Measurements from ENCODE around the gene SOX10.
"Not testable (repeated sequence)": the region's sequence is repeated elsewhere in the genome, so short reads cannot be mapped to it uniquely, and the experiment has no call there.

Gene SOX10

DNA sequence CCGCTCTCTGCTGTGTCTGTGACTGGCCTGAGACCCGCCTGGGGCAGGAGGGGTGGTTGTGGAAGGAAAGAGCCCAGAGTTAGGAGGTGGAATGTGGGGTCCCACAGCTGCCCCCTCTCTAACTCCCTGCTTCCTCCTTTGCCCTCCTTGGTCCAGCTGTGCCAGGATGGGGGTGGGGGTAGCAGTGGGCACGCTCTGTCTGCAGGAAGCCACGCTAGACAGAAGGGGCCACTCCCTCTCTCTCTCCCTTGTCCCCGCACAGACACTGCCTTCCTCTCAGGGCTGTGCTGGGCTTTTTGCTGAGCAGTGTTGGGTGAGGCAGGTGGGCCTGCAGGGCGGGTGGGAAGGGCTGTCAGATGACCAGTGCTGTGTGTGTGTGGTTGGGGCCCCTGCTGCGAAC is 2.0 kb upstream of the SOX10 start:
- no peaks in the 10 kb centered on the region for H3K36me3 ChIP-seq (ENCODE audit: control insufficient read depth in 1 of 2, insufficient read depth in 2 of 2, low read length in 2 of 2)
- no peak overlapping the region for H3K27ac ChIP-seq (ENCODE audit: low read depth, low read length)
- no peaks in the 10 kb centered on the region for H3K27me3 ChIP-seq (ENCODE audit: control insufficient read depth in 1 of 2, insufficient read depth in 2 of 2, low read length in 2 of 2)
- H3K9ac ChIP-seq (ENCODE audit: low read depth in 1 of 2, low read length in 2 of 2) = no peak overlapping the region
- H3K4me3 ChIP-seq (ENCODE audit: low read depth in 1 of 2, low read length in 2 of 2) = no peak overlapping the region
- peaks cover 5 to 6% of the 10 kb centered on the region in 2 donors for H3K4me1 ChIP-seq (ENCODE audit: control insufficient read depth in 1 of 2, insufficient read depth in 2 of 2, low read length in 2 of 2)
- no peaks in the 10 kb centered on the region for H3K9me3 ChIP-seq (ENCODE audit: control insufficient read depth in 1 of 2, low read length in 2 of 2)

GRCh38 chr22:37985751-37986281 is 1.5 kb upstream of the SOX10 start:
- Histone ChIP-seq H3K4me3 (ENCODE audit: low read depth in 1 of 2, low read length in 2 of 2) (no peak overlapping the region), H3K27ac (ENCODE audit: low read depth, low read length) (no peak overlapping the region), H3K9ac (ENCODE audit: low read depth in 1 of 2, low read length in 2 of 2) (no peak overlapping the region)

DNA sequence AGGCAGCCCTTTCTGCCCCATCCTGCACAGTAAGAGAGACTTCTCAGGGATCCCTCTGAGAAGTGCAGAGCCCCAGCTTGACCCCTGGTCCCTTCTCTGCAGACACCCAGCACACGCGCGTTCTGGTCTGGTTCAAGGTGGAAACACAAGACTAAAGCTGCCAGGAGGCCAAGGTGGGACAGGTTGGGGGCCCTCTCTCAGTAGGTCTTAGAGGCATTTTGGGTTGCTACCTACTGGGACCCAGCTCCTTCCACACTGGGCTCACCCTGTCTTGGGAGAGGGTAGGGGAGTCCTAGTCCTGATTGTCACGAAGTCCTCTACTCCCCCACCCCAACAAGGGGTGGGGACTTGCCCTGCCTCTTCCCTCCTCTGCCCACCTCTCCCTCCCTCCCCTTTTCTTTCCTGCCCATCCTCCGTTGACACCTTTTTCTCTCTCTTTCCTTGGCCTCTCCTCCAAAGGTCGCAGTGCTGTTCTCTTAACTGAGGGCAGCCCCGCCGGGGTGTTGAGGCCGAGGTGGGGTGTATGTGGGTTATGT is 763 bp upstream of the SOX10 start:
- H3K27ac ChIP-seq (ENCODE audit: low read depth, low read length) = no peak overlapping the region

More at GRCh38 chr22:37985751-37986281, 1.5 kb upstream of the SOX10 start:
- H3K4me1 ChIP-seq (ENCODE audit: control insufficient read depth in 1 of 2, insufficient read depth in 2 of 2, low read length in 2 of 2) = peaks cover 11 to 12% of the 10 kb centered on the region in 2 donors
- no peaks in the 10 kb centered on the region for H3K9me3 ChIP-seq (ENCODE audit: control insufficient read depth in 1 of 2, low read length in 2 of 2)
- H3K36me3 ChIP-seq (ENCODE audit: control insufficient read depth in 1 of 2, insufficient read depth in 2 of 2, low read length in 2 of 2) = no peaks in the 10 kb centered on the region
- H3K27me3 ChIP-seq (ENCODE audit: control insufficient read depth in 1 of 2, insufficient read depth in 2 of 2, low read length in 2 of 2) = no peaks in the 10 kb centered on the region

DNA sequence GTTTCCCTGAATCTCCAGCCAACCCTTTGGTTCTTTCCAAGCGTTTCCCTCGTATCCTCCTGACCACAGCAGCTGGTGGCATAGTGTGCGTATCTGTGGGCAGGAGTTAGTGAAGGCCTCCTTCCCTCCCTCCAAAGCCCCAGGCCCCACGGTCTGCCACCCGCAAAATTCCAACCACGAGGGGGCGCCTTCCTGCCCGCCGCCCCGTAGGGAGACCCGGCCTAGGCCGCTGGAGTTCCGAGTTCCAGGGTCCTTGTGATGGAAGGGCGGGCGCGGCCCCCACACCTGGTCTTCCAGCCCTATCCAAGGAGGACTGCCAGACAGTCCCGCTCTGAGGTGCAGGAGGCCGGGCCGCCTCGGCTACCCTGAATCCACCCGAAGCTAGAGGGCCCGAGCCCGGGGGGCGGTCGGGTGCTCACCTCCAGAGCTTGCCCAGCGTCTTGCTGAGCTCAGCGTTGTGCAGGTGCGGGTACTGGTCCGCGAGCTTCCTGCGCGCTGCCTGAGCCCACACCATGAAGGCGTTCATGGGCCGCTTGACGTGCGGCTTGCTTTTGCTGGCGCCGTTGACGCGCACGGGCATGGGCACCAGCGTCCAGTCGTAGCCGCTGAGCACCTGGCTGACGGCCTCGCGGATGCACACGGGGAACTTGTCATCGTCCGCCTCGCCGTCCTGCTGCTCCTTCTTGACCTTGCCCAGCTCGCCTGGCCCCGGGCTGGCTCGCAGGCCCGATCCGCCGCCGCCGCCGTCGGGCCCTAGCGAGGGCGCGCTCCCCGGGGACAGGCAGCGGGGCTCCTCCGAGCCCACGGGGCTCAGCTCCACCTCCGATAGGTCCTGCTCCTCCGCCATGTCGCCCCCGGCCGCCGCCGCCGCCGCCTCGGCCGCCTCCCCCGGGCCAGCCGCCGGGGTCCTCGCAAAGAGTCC is 1.2 kb downstream of the SOX10 start:
- Histone ChIP-seq H3K27me3 (ENCODE audit: control insufficient read depth in 1 of 2, insufficient read depth in 2 of 2, low read length in 2 of 2) (no peaks in the 10 kb centered on the region), H3K4me1 (ENCODE audit: control insufficient read depth in 1 of 2, insufficient read depth in 2 of 2, low read length in 2 of 2) (peaks cover 17% of the 10 kb centered on the region in 2 donors), H3K36me3 (ENCODE audit: control insufficient read depth in 1 of 2, insufficient read depth in 2 of 2, low read length in 2 of 2) (no peaks in the 10 kb centered on the region), H3K9me3 (ENCODE audit: control insufficient read depth in 1 of 2, low read length in 2 of 2) (no peaks in the 10 kb centered on the region), H3K27ac (ENCODE audit: low read depth, low read length) (no peak overlapping the region), H3K4me3 (ENCODE audit: low read depth in 1 of 2, low read length in 2 of 2) (no peak overlapping the region), H3K9ac (ENCODE audit: low read depth in 1 of 2, low read length in 2 of 2) (no peak overlapping the region)

More for the DNA sequence above, 763 bp upstream of the SOX10 start:
- no peak overlapping the region for H3K4me3 ChIP-seq (ENCODE audit: low read depth in 1 of 2, low read length in 2 of 2)
- no peaks in the 10 kb centered on the region for H3K27me3 ChIP-seq (ENCODE audit: control insufficient read depth in 1 of 2, insufficient read depth in 2 of 2, low read length in 2 of 2)
- peaks cover 17% of the 10 kb centered on the region in 2 donors for H3K4me1 ChIP-seq (ENCODE audit: control insufficient read depth in 1 of 2, insufficient read depth in 2 of 2, low read length in 2 of 2)
- no peaks in the 10 kb centered on the region for H3K9me3 ChIP-seq (ENCODE audit: control insufficient read depth in 1 of 2, low read length in 2 of 2)
- no peaks in the 10 kb centered on the region for H3K36me3 ChIP-seq (ENCODE audit: control insufficient read depth in 1 of 2, insufficient read depth in 2 of 2, low read length in 2 of 2)
- H3K9ac ChIP-seq (ENCODE audit: low read depth in 1 of 2, low read length in 2 of 2) = no peak overlapping the region

DNA sequence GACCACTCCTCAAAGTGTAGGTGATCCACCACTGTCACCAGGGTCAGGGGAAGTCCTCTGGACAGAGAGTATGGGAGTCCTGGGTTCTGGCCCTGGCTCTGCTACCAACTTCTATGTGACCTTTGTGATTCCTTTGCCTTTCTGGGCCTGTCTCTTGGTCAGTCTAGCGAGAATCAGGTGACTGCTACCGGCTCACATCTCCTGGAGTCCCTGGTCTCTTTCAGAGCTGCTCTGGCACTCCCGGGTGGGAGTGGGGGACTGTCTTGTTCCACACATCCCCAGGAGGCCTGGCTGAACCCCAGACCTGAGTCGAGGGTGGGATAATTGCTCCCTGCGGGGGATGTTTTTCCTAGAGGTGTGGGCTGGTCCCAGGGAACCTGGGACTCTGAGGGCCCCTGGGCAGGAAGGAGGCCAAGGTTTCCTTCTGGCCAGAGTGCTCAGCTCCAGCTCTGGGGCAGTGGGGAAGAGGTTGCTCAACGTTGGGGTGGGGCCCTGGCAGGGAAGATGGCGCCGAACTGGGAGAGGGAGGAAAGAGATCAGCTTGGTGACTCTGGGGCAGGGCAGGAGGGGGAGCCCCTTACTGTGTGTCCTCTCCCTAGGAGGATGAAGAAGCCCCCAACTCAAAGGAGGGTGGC is 2.1 kb downstream of the SOX10 start:
- H3K4me3 ChIP-seq (ENCODE audit: low read depth in 1 of 2, low read length in 2 of 2) = peak overlapping the region in 1 of 2 donors; percentile 52
- H3K4me1 ChIP-seq (ENCODE audit: control insufficient read depth in 1 of 2, insufficient read depth in 2 of 2, low read length in 2 of 2) = peaks cover 17% of the 10 kb centered on the region in 2 donors
- no peaks in the 10 kb centered on the region for H3K9me3 ChIP-seq (ENCODE audit: control insufficient read depth in 1 of 2, low read length in 2 of 2)
- H3K9ac ChIP-seq (ENCODE audit: low read depth in 1 of 2, low read length in 2 of 2) = no peak overlapping the region
- no peaks in the 10 kb centered on the region for H3K27me3 ChIP-seq (ENCODE audit: control insufficient read depth in 1 of 2, insufficient read depth in 2 of 2, low read length in 2 of 2)
- no peaks in the 10 kb centered on the region for H3K36me3 ChIP-seq (ENCODE audit: control insufficient read depth in 1 of 2, insufficient read depth in 2 of 2, low read length in 2 of 2)
- no peak overlapping the region for H3K27ac ChIP-seq (ENCODE audit: low read depth, low read length)

DNA sequence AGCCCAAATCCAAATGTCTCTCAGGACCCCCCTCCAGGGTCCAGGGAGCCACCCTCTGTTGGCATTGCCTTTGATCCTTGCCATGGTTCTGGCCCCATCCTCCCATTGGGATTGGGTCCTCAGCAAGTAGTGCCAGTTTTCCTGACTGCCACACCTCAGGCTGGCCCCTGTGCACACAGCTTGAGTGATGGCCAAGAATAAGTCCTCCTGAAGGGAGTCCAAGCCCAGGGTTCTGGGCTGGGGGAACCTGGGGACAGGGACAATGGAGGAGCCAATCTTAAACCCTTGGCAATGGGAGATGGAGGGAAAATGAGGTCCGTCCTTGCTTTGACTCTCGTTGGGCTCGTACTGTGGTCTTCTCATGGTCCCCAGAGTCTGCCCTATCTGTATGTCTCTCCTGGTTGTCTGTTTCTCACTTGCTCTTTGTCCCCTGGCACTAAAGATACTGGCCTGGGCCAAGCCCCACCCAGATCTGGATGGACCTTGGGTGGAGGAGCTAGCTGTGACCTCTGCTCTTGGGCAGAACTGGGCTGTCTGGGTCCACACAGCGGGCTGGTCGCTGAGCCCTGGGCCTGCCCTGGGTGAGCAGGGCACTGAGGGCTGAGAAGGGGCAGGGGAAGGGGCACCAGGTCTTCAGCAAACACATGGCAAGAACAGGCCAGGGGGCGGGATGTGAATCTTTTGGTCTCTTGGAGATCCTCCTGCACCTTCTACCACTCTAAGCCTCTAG is 2.9 kb downstream of the SOX10 start:
- H3K9ac ChIP-seq (ENCODE audit: low read depth in 1 of 2, low read length in 2 of 2) = no peak overlapping the region
- H3K36me3 ChIP-seq (ENCODE audit: control insufficient read depth in 1 of 2, insufficient read depth in 2 of 2, low read length in 2 of 2) = no peaks in the 10 kb centered on the region
- H3K27me3 ChIP-seq (ENCODE audit: control insufficient read depth in 1 of 2, insufficient read depth in 2 of 2, low read length in 2 of 2) = no peaks in the 10 kb centered on the region
- H3K27ac ChIP-seq (ENCODE audit: low read depth, low read length) = peak overlapping the region; percentile 25
- peaks cover 17% of the 10 kb centered on the region in 2 donors for H3K4me1 ChIP-seq (ENCODE audit: control insufficient read depth in 1 of 2, insufficient read depth in 2 of 2, low read length in 2 of 2)
- no peaks in the 10 kb centered on the region for H3K9me3 ChIP-seq (ENCODE audit: control insufficient read depth in 1 of 2, low read length in 2 of 2)
- peak overlapping the region in 1 of 2 donors; percentile 52 for H3K4me3 ChIP-seq (ENCODE audit: low read depth in 1 of 2, low read length in 2 of 2)

GRCh38 chr22:37979782-37980181 is 4.6 kb downstream of the SOX10 start:
- H3K4me3 ChIP-seq (ENCODE audit: low read depth in 1 of 2, low read length in 2 of 2) = no peak overlapping the region

DNA sequence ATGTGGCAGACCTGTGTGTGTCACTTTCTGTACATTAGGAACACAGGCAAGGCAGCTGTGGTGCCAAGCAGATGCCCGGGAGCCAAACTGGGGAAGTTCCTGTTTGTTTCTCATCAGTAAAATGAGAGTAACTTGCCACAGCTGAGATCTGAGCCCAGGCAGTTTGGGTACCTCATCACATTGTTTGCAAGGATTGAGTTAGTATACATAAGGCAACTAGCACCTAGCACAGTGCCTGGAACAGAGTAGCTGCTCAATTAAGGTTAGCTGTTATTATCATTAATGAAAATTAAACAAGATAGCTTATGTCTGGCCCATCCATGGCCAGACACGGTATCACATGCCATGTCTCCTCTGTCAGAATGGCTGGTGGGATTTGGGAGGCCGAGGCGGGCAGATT is 7.8 kb downstream of the SOX10 start:
- Histone ChIP-seq H3K4me3 (ENCODE audit: low read depth in 1 of 2, low read length in 2 of 2) (no peak overlapping the region), H3K9ac (ENCODE audit: low read depth in 1 of 2, low read length in 2 of 2) (no peak overlapping the region), H3K27ac (ENCODE audit: low read depth, low read length) (no peak overlapping the region), H3K27me3 (ENCODE audit: control insufficient read depth in 1 of 2, insufficient read depth in 2 of 2, low read length in 2 of 2) (no peaks in the 10 kb centered on the region), H3K9me3 (ENCODE audit: control insufficient read depth in 1 of 2, low read length in 2 of 2) (no peaks in the 10 kb centered on the region), H3K36me3 (ENCODE audit: control insufficient read depth in 1 of 2, insufficient read depth in 2 of 2, low read length in 2 of 2) (peaks cover 0 to 2% of the 10 kb centered on the region in 2 donors), H3K4me1 (ENCODE audit: control insufficient read depth in 1 of 2, insufficient read depth in 2 of 2, low read length in 2 of 2) (peaks cover 13 to 14% of the 10 kb centered on the region in 2 donors)

More at GRCh38 chr22:37979782-37980181, 4.6 kb downstream of the SOX10 start:
- no peak overlapping the region for H3K27ac ChIP-seq (ENCODE audit: low read depth, low read length)
- H3K9me3 ChIP-seq (ENCODE audit: control insufficient read depth in 1 of 2, low read length in 2 of 2) = no peaks in the 10 kb centered on the region
- no peak overlapping the region for H3K9ac ChIP-seq (ENCODE audit: low read depth in 1 of 2, low read length in 2 of 2)
- no peaks in the 10 kb centered on the region for H3K36me3 ChIP-seq (ENCODE audit: control insufficient read depth in 1 of 2, insufficient read depth in 2 of 2, low read length in 2 of 2)
- peaks cover 17% of the 10 kb centered on the region in 2 donors for H3K4me1 ChIP-seq (ENCODE audit: control insufficient read depth in 1 of 2, insufficient read depth in 2 of 2, low read length in 2 of 2)
- no peaks in the 10 kb centered on the region for H3K27me3 ChIP-seq (ENCODE audit: control insufficient read depth in 1 of 2, insufficient read depth in 2 of 2, low read length in 2 of 2)

GRCh38 chr22:37976022-37976421 is 8.3 kb downstream of the SOX10 start:
- H3K4me1 ChIP-seq (ENCODE audit: control insufficient read depth in 1 of 2, insufficient read depth in 2 of 2, low read length in 2 of 2); H3K36me3 ChIP-seq (ENCODE audit: control insufficient read depth in 1 of 2, insufficient read depth in 2 of 2, low read length in 2 of 2); H3K9me3 ChIP-seq (ENCODE audit: control insufficient read depth in 1 of 2, low read length in 2 of 2); H3K27me3 ChIP-seq (ENCODE audit: control insufficient read depth in 1 of 2, insufficient read depth in 2 of 2, low read length in 2 of 2); H3K9ac ChIP-seq (ENCODE audit: low read depth in 1 of 2, low read length in 2 of 2); H3K4me3 ChIP-seq (ENCODE audit: low read depth in 1 of 2, low read length in 2 of 2); H3K27ac ChIP-seq (ENCODE audit: low read depth, low read length): not testable (repeated sequence)

Measured in duodenal mucosa (tissue), 2 donors.